Panc1 (cell line): Measurements from ENCODE around the gene ZSCAN31. TPM values are rescaled to one million over a fixed set of nuclear protein-coding genes. Genes with fewer than 3 reads are reported as not detected.

Experiments used
- ATAC-seq: fragments of 200-7000 bp; cut with Tn5 transposase; 2 replicates; pipeline ENCODE4 v1.9.1; 2020; ENCODE audit warnings: mild to moderate bottlenecking, moderate library complexity
- BruUV-seq: library from RNA; stranded (reverse); fragments of 400-500 nt; replicated peaks from 2 replicates; lab custom pipeline; 2021; lab: Mats Ljungman, UMichigan
- CTCF ChIA-PET: fragments of 300-600 bp; sonication (Branson Sonifier 250); formaldehyde crosslinking; loops from one replicate; lab custom pipeline; 2022; ENCODE audit warnings: antibody characterized with exemption; lab: Charles Lee
- POLR2A ChIA-PET: fragments of 300-600 bp; sonication (Branson Sonifier 250); formaldehyde crosslinking; loops from one replicate; lab custom pipeline; 2022; ENCODE audit warnings: antibody characterized with exemption; lab: Charles Lee
- DNase-seq: peaks from one replicate; pipeline ENCODE4 v3.0.0-alpha.2; 2010; ENCODE audit warnings: low read depth, low spot score
- H3K27ac ChIP-seq: 2 replicates; pipeline ENCODE4 v1.5.1; 2011; ENCODE audit warnings: mild to moderate bottlenecking, low read length, inconsistent platforms
- H3K27me3 ChIP-seq: fragments of 200-500 bp; sonication (Bioruptor generic); 2 replicates; pipeline ENCODE4 v1.6.0; 2014; ENCODE audit warnings: low read length, inconsistent platforms; ENCODE audit not compliant: control insufficient read depth, insufficient read depth
- H3K36me3 ChIP-seq: fragments of 200-500 bp; sonication (Bioruptor generic); 2 replicates; pipeline ENCODE4 v1.5.1; 2014; ENCODE audit warnings: inconsistent platforms, mild to moderate bottlenecking, low read length, moderate library complexity; ENCODE audit not compliant: control insufficient read depth, insufficient read depth
- H3K4me1 ChIP-seq: 2 replicates; pipeline ENCODE4 v1.5.1; 2011; ENCODE audit warnings: inconsistent platforms, mild to moderate bottlenecking, low read length, moderate library complexity; ENCODE audit not compliant: control insufficient read depth, insufficient read depth
- H3K4me3 ChIP-seq, 2 experiments: 2 replicates each; pipeline ENCODE4 v1.5.1; 2011 to 2012; ENCODE audit warnings: low read depth in 2 of 2, low read length in 2 of 2, mild to moderate bottlenecking in 2 of 2, inconsistent platforms in 1 of 2, moderate library complexity in 1 of 2
- H3K9me3 ChIP-seq: fragments of 200-500 bp; sonication (Bioruptor generic); 2 replicates; pipeline ENCODE4 v1.5.1; 2014; ENCODE audit warnings: low read depth, mild to moderate bottlenecking, inconsistent platforms, low read length, moderate library complexity; ENCODE audit not compliant: control insufficient read depth, insufficient read depth
- POLR2AphosphoS5 ChIP-seq: IDR thresholded peaks from 2 replicates; pipeline ENCODE4 v1.6.1; 2012; ENCODE audit warnings: mild to moderate bottlenecking, low read depth, low read length, moderate library complexity
- SIN3A ChIP-seq: IDR thresholded peaks from 2 replicates; pipeline ENCODE4 v1.6.1; 2012; ENCODE audit warnings: low read depth, mild to moderate bottlenecking, low read length, moderate library complexity, borderline replicate concordance; ENCODE audit not compliant: insufficient read depth
- TCF7L2 ChIP-seq: IDR thresholded peaks from 2 replicates; pipeline ENCODE4 v1.6.1; 2011; ENCODE audit warnings: mild to moderate bottlenecking, low read depth, low read length, inconsistent platforms
- in situ Hi-C: cut with HindIII; loops from 2 replicates; pipeline ENCODE4 v1.10.0; 2016; ENCODE audit warnings: low sequenced_read_pairs, low pct_unique_long_range_greater_than_20kb
- intact Hi-C: fragments of 100-400 bp; cut with micrococcal nuclease; formaldehyde crosslinking; loops from one replicate; pipeline ENCODE4 v1.10.0; 2022; ENCODE audit not compliant: unreplicated experiment
- total RNA-seq: library from RNA; stranded (reverse); gene quantifications from one replicate; pipeline ENCODE4 v1.2.1, GENCODE V29; 2021; ENCODE audit not compliant: unreplicated experiment
- TF ChIP-seq, protein P1 (sequence below), 2 experiments: IDR thresholded peaks; 2 replicates each; pipeline ENCODE4 v1.6.1; 2011 to 2012; ENCODE audit warnings: low read depth in 2 of 2, control low read depth in 1 of 2, low read length in 1 of 2, mild to moderate bottlenecking in 1 of 2, moderate library complexity in 1 of 2; ENCODE audit not compliant: insufficient read depth in 1 of 2
- TF ChIP-seq, protein P2 (sequence below): fragments of 450-650 bp; IDR thresholded peaks from 2 replicates; pipeline ENCODE4 v1.5.1; 2017; ENCODE audit warnings: mild to moderate bottlenecking

Gene ZSCAN31
- total RNA-seq, 1 experiment from 2014 or later, result 10.4 TPM

- ChIA-PET CTCF (no interaction called here), POLR2A (no interaction called here)
- Histone ChIP-seq H3K4me1 (peaks cover 23% of the 10 kb centered on the region), H3K27me3 (no peaks in the 10 kb centered on the region), H3K36me3 (no peaks in the 10 kb centered on the region; the same call in none of the 2 replicates), H3K4me3 (no peak overlapping the region), H3K27ac (no peak overlapping the region), H3K9me3 (peaks cover 8% of the 10 kb centered on the region; the same call in 1 of the 2 replicates)
- DNase-seq (no peak), ATAC-seq (no peak)
- in situ Hi-C loops (no loop called here), intact Hi-C loops (no loop called here)
- no TSS peak for BruUV-seq
- TF ChIP-seq POLR2AphosphoS5 (no peak), TCF7L2 (no peak), SIN3A (no peak)
- TF ChIP-seq, protein P1, sequence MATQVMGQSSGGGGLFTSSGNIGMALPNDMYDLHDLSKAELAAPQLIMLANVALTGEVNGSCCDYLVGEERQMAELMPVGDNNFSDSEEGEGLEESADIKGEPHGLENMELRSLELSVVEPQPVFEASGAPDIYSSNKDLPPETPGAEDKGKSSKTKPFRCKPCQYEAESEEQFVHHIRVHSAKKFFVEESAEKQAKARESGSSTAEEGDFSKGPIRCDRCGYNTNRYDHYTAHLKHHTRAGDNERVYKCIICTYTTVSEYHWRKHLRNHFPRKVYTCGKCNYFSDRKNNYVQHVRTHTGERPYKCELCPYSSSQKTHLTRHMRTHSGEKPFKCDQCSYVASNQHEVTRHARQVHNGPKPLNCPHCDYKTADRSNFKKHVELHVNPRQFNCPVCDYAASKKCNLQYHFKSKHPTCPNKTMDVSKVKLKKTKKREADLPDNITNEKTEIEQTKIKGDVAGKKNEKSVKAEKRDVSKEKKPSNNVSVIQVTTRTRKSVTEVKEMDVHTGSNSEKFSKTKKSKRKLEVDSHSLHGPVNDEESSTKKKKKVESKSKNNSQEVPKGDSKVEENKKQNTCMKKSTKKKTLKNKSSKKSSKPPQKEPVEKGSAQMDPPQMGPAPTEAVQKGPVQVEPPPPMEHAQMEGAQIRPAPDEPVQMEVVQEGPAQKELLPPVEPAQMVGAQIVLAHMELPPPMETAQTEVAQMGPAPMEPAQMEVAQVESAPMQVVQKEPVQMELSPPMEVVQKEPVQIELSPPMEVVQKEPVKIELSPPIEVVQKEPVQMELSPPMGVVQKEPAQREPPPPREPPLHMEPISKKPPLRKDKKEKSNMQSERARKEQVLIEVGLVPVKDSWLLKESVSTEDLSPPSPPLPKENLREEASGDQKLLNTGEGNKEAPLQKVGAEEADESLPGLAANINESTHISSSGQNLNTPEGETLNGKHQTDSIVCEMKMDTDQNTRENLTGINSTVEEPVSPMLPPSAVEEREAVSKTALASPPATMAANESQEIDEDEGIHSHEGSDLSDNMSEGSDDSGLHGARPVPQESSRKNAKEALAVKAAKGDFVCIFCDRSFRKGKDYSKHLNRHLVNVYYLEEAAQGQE (IDR thresholded peaks at IDR 0.05; ENCODE audit: insufficient read depth in 1 of 2, low read depth in 2 of 2, low read length in 1 of 2), result no peak
- TF ChIP-seq, protein P2, sequence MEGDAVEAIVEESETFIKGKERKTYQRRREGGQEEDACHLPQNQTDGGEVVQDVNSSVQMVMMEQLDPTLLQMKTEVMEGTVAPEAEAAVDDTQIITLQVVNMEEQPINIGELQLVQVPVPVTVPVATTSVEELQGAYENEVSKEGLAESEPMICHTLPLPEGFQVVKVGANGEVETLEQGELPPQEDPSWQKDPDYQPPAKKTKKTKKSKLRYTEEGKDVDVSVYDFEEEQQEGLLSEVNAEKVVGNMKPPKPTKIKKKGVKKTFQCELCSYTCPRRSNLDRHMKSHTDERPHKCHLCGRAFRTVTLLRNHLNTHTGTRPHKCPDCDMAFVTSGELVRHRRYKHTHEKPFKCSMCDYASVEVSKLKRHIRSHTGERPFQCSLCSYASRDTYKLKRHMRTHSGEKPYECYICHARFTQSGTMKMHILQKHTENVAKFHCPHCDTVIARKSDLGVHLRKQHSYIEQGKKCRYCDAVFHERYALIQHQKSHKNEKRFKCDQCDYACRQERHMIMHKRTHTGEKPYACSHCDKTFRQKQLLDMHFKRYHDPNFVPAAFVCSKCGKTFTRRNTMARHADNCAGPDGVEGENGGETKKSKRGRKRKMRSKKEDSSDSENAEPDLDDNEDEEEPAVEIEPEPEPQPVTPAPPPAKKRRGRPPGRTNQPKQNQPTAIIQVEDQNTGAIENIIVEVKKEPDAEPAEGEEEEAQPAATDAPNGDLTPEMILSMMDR, result no peak
Observed at GRCh38 chr6:28333599-28334018, 2.3 kb downstream of the ZSCAN31 start.

DNA sequence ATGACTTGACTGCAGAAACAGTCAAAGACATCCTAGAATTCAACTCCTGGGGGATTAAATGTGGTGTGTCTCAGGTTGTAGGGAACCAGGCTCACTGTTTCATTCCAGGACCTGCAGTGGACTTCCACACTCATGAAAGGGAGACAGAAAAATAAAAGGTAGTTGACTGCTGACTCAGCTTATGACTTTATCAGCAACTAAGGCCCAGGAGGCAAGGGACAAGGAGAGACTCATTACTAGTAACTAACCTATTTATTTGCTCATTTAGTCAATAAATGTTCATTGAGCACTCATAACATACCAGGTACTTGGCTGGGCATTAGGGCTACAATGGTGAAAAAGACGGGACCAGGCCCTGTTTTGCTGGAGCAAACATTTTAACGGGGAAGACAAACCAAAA lies 2.9 kb downstream of the ZSCAN31 start:
- CTCF ChIA-PET, result no interaction called here
- ATAC-seq, result no peak
- DNase-seq, result no peak
- intact Hi-C loops, result no loop called here
- BruUV-seq, result no TSS peak
- H3K27me3 ChIP-seq, result no peaks in the 10 kb centered on the region
- no peaks in the 10 kb centered on the region; the same call in none of the 2 replicates for H3K36me3 ChIP-seq
- POLR2A ChIA-PET, result no interaction called here
- no peak overlapping the region for H3K4me3 ChIP-seq
- peaks cover 8% of the 10 kb centered on the region; the same call in 1 of the 2 replicates for H3K9me3 ChIP-seq
- in situ Hi-C loops, result no loop called here
- TF ChIP-seq TCF7L2, result no peak
- no peak for TF ChIP-seq POLR2AphosphoS5
- TF ChIP-seq, protein P1 (IDR thresholded peaks at IDR 0.05; ENCODE audit: insufficient read depth in 1 of 2, low read depth in 2 of 2, low read length in 1 of 2), result no peak
- no peak for TF ChIP-seq SIN3A
- TF ChIP-seq, protein P2, result no peak
- H3K27ac ChIP-seq, result no peak overlapping the region
- H3K4me1 ChIP-seq, result peaks cover 23% of the 10 kb centered on the region
